ENCODE results near the gene BCL11B.

BCL11B gene

GRCh38 chr14:99256483-99256874, 15.5 kb downstream of the BCL11B start:
- DNase-seq (ENCODE audit: low spot score) (no peak), FAIRE-seq (no peak)

- DNase-seq (ENCODE audit: low spot score) (no peak), FAIRE-seq (no peak)
These were observed 16.1 kb downstream of the BCL11B start for GRCh38 chr14:99255621-99256482.

GRCh38 chr14:99254328-99255009, 17.5 kb downstream of the BCL11B start:
- no peak for FAIRE-seq

GRCh38 chr14:99253890-99254289, 18.1 kb downstream of the BCL11B start:
- DNase-seq (ENCODE audit: low spot score): no peak

More at GRCh38 chr14:99254328-99255009, 17.5 kb downstream of the BCL11B start:
- DNase-seq (ENCODE audit: low spot score): no peak

GRCh38 chr14:99252940-99253868, 18.8 kb downstream of the BCL11B start:
- DNase-seq (ENCODE audit: low spot score) (no peak), FAIRE-seq (no peak)

More at GRCh38 chr14:99253890-99254289, 18.1 kb downstream of the BCL11B start:
- no peak for FAIRE-seq

GRCh38 chr14:99252443-99252939, 19.5 kb downstream of the BCL11B start:
- FAIRE-seq: no peak
- DNase-seq (ENCODE audit: low spot score): no peak

- no peak for FAIRE-seq
These were observed 20.3 kb downstream of the BCL11B start for GRCh38 chr14:99251721-99252120.

GRCh38 chr14:99250636-99251208, 21.3 kb downstream of the BCL11B start:
- no peak for FAIRE-seq
- DNase-seq (ENCODE audit: low spot score): no peak

More at GRCh38 chr14:99251721-99252120, 20.3 kb downstream of the BCL11B start:
- DNase-seq (ENCODE audit: low spot score): no peak

GRCh38 chr14:99249389-99249788, 22.6 kb downstream of the BCL11B start:
- DNase-seq (ENCODE audit: low spot score) (no peak), FAIRE-seq (no peak)

GRCh38 chr14:99248761-99249171, 23.2 kb downstream of the BCL11B start:
- DNase-seq (ENCODE audit: low spot score): no peak
- no peak for FAIRE-seq

- no peak for DNase-seq (ENCODE audit: low spot score)
These were observed 24.2 kb downstream of the BCL11B start for GRCh38 chr14:99247772-99248171.

GRCh38 chr14:99247101-99247729, 24.8 kb downstream of the BCL11B start:
- no peak for FAIRE-seq

More at GRCh38 chr14:99247772-99248171, 24.2 kb downstream of the BCL11B start:
- FAIRE-seq: no peak

GRCh38 chr14:99246536-99247097, 25.4 kb downstream of the BCL11B start:
- FAIRE-seq (no peak), DNase-seq (ENCODE audit: low spot score) (no peak)

More at GRCh38 chr14:99247101-99247729, 24.8 kb downstream of the BCL11B start:
- DNase-seq (ENCODE audit: low spot score): no peak

GRCh38 chr14:99245564-99246511, 26.2 kb downstream of the BCL11B start:
- DNase-seq (ENCODE audit: low spot score) (no peak), FAIRE-seq (no peak)

GRCh38 chr14:99244941-99245563, 26.9 kb downstream of the BCL11B start:
- FAIRE-seq: no peak
- DNase-seq (ENCODE audit: low spot score): no peak

GRCh38 chr14:99244367-99244901, 27.6 kb downstream of the BCL11B start:
- DNase-seq (ENCODE audit: low spot score) (no peak), FAIRE-seq (no peak)

- DNase-seq (ENCODE audit: low spot score) (no peak), FAIRE-seq (no peak)
These were observed 28.9 kb downstream of the BCL11B start for GRCh38 chr14:99242816-99243721.

Measured in urothelium cell line (cell line).